ENCODE results near the gene MAP3K21.

- peak; percentile 85 for TF ChIP-seq ZFX (IDR thresholded peaks at IDR 0.05)
- TF ChIP-seq, protein P1, sequence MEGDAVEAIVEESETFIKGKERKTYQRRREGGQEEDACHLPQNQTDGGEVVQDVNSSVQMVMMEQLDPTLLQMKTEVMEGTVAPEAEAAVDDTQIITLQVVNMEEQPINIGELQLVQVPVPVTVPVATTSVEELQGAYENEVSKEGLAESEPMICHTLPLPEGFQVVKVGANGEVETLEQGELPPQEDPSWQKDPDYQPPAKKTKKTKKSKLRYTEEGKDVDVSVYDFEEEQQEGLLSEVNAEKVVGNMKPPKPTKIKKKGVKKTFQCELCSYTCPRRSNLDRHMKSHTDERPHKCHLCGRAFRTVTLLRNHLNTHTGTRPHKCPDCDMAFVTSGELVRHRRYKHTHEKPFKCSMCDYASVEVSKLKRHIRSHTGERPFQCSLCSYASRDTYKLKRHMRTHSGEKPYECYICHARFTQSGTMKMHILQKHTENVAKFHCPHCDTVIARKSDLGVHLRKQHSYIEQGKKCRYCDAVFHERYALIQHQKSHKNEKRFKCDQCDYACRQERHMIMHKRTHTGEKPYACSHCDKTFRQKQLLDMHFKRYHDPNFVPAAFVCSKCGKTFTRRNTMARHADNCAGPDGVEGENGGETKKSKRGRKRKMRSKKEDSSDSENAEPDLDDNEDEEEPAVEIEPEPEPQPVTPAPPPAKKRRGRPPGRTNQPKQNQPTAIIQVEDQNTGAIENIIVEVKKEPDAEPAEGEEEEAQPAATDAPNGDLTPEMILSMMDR (conservative IDR thresholded peaks at IDR 0.05) = no peak
These were observed 808 bp downstream of the MAP3K21 start for GRCh38 chr1:233328142-233328921.
